Smooth muscle cell (in vitro differentiated cells): ENCODE measurements around the gene KCNJ16. TPM values are rescaled to one million over a fixed set of nuclear protein-coding genes. Genes with fewer than 3 reads are reported as not detected.

Experiments used
- DNase-seq: peaks from one replicate; lab custom pipeline; 2025; ENCODE audit not compliant: unreplicated experiment; lab: John Stamatoyannopoulos, UW
- H2AFZ ChIP-seq: fragments of 200-600 bp; sonication (generic); 2 replicates; pipeline ENCODE4 v1.6.0; 2016; ENCODE audit warnings: antibody characterized with exemption, low read depth, mild to moderate bottlenecking
- H3F3A ChIP-seq: fragments of 200-600 bp; sonication (generic); 2 replicates; pipeline ENCODE4 v1.6.0; 2017; ENCODE audit warnings: antibody characterized with exemption, low read depth
- H3K27ac ChIP-seq: fragments of 200-600 bp; sonication (generic); 2 replicates; pipeline ENCODE4 v1.5.1; 2016; ENCODE audit warnings: low read depth, mild to moderate bottlenecking
- H3K27me3 ChIP-seq: fragments of 200-600 bp; sonication (generic); 2 replicates; pipeline ENCODE4 v1.6.1; 2016; ENCODE audit warnings: low read depth, mild to moderate bottlenecking
- H3K36me3 ChIP-seq: fragments of 200-600 bp; sonication (generic); 2 replicates; pipeline ENCODE4 v1.5.1; 2016; ENCODE audit warnings: low read depth
- H3K4me1 ChIP-seq: fragments of 200-600 bp; sonication (generic); 2 replicates; pipeline ENCODE4 v1.5.1; 2016; ENCODE audit warnings: low read depth
- H3K4me2 ChIP-seq: fragments of 200-600 bp; sonication (generic); 2 replicates; pipeline ENCODE4 v1.6.0; 2016; ENCODE audit warnings: mild to moderate bottlenecking
- H3K4me3 ChIP-seq: fragments of 200-600 bp; sonication (generic); 2 replicates; pipeline ENCODE4 v1.5.1; 2016; ENCODE audit warnings: mild to moderate bottlenecking
- H3K79me2 ChIP-seq: fragments of 200-600 bp; sonication (generic); 2 replicates; pipeline ENCODE4 v1.6.0; 2016; ENCODE audit warnings: low read depth, mild to moderate bottlenecking
- H3K9ac ChIP-seq: fragments of 200-600 bp; sonication (generic); 2 replicates; pipeline ENCODE4 v1.6.0; 2016; ENCODE audit warnings: low read depth
- H3K9me3 ChIP-seq: fragments of 200-600 bp; sonication (generic); replicated peaks from 2 replicates; pipeline ENCODE4 v1.5.1; 2016; ENCODE audit warnings: low read depth
- H4K20me1 ChIP-seq: fragments of 200-600 bp; sonication (generic); 2 replicates; pipeline ENCODE4 v1.6.0; 2016; ENCODE audit warnings: low read depth
- whole genome bisulfite sequencing: methylation state at CpG from one replicate; pipeline ENCODE4 v1.1.7; 2016; ENCODE audit warnings: low lambda C conversion rate; 5-methylcytosine and 5-hydroxymethylcytosine counted together
- polyA plus RNA-seq: library from polyadenylated mRNA; unstranded; fragments of >200 nt; fragmentation: Nextera tagmentation; extraction: Ambion mirVana; gene quantifications from 2 replicates; pipeline ENCODE4 v1.2.1, GENCODE V29; 2016
- total RNA-seq: library from RNA; depleted of rRNA; stranded (reverse); fragments of >200 nt; gene quantifications from 2 replicates; pipeline ENCODE4 v1.2.3, GENCODE V29; 2014
- TF ChIP-seq, protein P1 (sequence below): fragments of 200-600 bp; sonication (generic); IDR thresholded peaks from 2 replicates; pipeline ENCODE4 v1.5.1; 2017; ENCODE audit warnings: borderline replicate concordance, mild to moderate bottlenecking, antibody characterized with exemption; ENCODE audit not compliant: insufficient read depth, poor library complexity, severe bottlenecking

Gene KCNJ16
- total and polyA plus RNA-seq, 2 experiments from 2014 or later, result 0.09 TPM; not detected in 1

DNA sequence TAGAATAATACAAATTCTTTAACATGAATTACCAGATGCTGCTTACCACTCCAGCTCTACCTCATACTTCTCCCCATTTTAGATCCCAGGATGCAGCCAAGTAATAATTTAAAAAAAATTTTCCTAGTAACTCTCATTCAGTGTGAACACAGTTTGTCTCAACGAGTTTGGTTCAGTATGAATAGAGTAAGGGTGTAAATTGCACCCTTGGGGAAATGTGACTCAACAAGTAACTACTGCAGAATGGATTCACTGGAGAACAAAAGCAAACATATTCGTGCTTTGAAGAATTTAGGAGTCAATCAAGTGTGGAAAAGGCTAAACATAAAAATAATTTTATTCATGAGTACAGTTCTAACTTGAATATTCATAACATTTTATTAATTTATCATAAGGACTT, 23.0 kb downstream of the KCNJ16 start:
- Histone ChIP-seq H3K36me3 (no peaks in the 10 kb centered on the region), H3K27me3 (no peaks in the 10 kb centered on the region), H3K4me3 (no peak overlapping the region), H3K9ac (no peak overlapping the region), H3F3A (no peaks in the 10 kb centered on the region), H4K20me1 (no peaks in the 10 kb centered on the region), H3K27ac (no peak overlapping the region), H3K4me2 (no peak overlapping the region), H3K9me3 (no peaks in the 10 kb centered on the region), H3K79me2 (no peaks in the 10 kb centered on the region), H3K4me1 (no peaks in the 10 kb centered on the region), H2AFZ (no peak overlapping the region)
- no peak for DNase-seq
- 74% methylated on average over 2 of the region's 2 CpGs for WGBS
- TF ChIP-seq, protein P1, sequence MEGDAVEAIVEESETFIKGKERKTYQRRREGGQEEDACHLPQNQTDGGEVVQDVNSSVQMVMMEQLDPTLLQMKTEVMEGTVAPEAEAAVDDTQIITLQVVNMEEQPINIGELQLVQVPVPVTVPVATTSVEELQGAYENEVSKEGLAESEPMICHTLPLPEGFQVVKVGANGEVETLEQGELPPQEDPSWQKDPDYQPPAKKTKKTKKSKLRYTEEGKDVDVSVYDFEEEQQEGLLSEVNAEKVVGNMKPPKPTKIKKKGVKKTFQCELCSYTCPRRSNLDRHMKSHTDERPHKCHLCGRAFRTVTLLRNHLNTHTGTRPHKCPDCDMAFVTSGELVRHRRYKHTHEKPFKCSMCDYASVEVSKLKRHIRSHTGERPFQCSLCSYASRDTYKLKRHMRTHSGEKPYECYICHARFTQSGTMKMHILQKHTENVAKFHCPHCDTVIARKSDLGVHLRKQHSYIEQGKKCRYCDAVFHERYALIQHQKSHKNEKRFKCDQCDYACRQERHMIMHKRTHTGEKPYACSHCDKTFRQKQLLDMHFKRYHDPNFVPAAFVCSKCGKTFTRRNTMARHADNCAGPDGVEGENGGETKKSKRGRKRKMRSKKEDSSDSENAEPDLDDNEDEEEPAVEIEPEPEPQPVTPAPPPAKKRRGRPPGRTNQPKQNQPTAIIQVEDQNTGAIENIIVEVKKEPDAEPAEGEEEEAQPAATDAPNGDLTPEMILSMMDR, result no peak

DNA sequence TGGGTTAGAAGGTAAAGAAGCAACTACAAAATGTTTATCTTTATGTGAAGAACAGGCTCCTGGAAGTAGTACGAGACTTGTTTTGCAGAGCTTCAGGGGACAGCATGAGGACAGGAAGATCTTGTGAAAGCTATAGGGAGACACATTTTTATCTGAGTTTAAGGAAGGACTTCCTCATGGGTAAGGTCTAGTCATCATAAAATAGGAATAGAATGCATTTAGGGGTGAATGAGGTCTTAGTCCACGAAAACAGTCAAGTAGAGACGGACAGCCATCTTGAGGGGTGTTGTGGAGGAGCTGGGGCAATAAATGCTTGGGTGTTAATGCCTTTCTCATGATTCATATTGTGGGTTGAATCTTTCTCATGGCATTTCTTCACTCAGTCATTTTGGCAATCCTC, 24.3 kb downstream of the KCNJ16 start:
- TF ChIP-seq, protein P1, result no peak
- Histone ChIP-seq H3K36me3 (no peaks in the 10 kb centered on the region), H3K9me3 (no peaks in the 10 kb centered on the region), H3K9ac (no peak overlapping the region), H3K79me2 (no peaks in the 10 kb centered on the region), H3K27me3 (no peaks in the 10 kb centered on the region), H3K4me1 (no peaks in the 10 kb centered on the region), H3K4me2 (no peak overlapping the region), H3K4me3 (no peak overlapping the region), H3F3A (no peaks in the 10 kb centered on the region), H2AFZ (no peak overlapping the region), H4K20me1 (no peaks in the 10 kb centered on the region), H3K27ac (no peak overlapping the region)
- no peak for DNase-seq
- 89% methylated on average over 3 of the region's 3 CpGs for WGBS

DNA sequence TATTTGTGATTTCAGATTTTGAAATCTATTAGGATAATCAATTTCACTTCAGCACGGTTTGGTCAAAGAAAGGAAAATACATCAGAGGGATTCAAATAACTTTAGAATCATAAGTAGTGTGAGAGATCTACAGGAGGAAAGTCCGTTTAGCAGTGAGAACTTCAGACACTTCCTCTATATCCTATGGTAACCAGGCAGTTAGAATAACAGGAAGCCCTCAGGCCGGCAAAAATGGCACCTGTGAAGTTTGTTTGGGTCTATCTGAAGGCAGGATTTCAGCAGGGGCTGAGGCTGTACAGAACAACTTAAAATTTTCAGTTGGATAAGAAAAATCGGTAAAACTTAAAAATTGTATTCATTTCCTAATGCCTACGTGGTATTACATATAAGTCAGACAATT, 24.9 kb downstream of the KCNJ16 start:
- TF ChIP-seq, protein P1, result no peak
- no peaks in the 10 kb centered on the region for H3K9me3 ChIP-seq
- no peaks in the 10 kb centered on the region for H3K79me2 ChIP-seq
- no peak for DNase-seq
- H3K4me2 ChIP-seq, result no peak overlapping the region
- H3K27me3 ChIP-seq, result no peaks in the 10 kb centered on the region
- H3K4me1 ChIP-seq, result no peaks in the 10 kb centered on the region
- no peaks in the 10 kb centered on the region for H3F3A ChIP-seq
- H2AFZ ChIP-seq, result no peak overlapping the region
- no peak overlapping the region for H3K27ac ChIP-seq
- 91% methylated on average over 5 of the region's 5 CpGs for WGBS
- no peak overlapping the region for H3K9ac ChIP-seq
- no peaks in the 10 kb centered on the region for H4K20me1 ChIP-seq
- no peak overlapping the region for H3K4me3 ChIP-seq
- H3K36me3 ChIP-seq, result no peaks in the 10 kb centered on the region

DNA sequence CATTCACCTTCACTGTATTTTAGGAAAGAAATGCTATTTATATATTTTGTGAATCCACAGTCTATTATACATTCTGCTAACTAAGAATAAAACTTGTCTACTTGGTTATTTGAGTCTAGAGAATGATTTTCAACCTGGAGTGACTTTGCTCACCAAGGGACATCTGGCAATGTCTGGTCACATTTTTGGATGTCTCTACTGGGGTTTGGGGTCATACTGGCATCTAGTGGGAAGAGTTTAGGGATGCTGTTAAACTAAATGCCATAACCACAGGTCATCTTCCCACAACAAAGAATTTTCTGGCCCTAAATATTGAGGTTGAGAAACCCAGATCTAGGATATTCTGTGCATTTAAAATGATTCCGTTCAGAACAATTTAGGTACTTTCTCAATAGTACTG, 26.0 kb downstream of the KCNJ16 start:
- no peaks in the 10 kb centered on the region for H3F3A ChIP-seq
- no peak for DNase-seq
- 93% methylated on average over 1 of the region's 1 CpG for WGBS
- H3K4me2 ChIP-seq, result no peak overlapping the region
- no peak overlapping the region for H3K4me3 ChIP-seq
- no peaks in the 10 kb centered on the region for H3K9me3 ChIP-seq
- no peaks in the 10 kb centered on the region for H3K4me1 ChIP-seq
- TF ChIP-seq, protein P1, result no peak
- H3K27me3 ChIP-seq, result no peaks in the 10 kb centered on the region
- no peaks in the 10 kb centered on the region for H4K20me1 ChIP-seq
- no peak overlapping the region for H3K27ac ChIP-seq
- H3K79me2 ChIP-seq, result no peaks in the 10 kb centered on the region
- no peaks in the 10 kb centered on the region for H3K36me3 ChIP-seq
- no peak overlapping the region for H2AFZ ChIP-seq
- no peak overlapping the region for H3K9ac ChIP-seq
